ELR (cell line): ENCODE results near the gene MTHFD2.
"Not testable (repeated sequence)": the region's sequence is repeated elsewhere in the genome, so short reads cannot be mapped to it uniquely, and the experiment has no call there.

ENCODE experiments used
- DNase-seq: peaks from one replicate; pipeline ENCODE4 v3.0.0-alpha.2; 2015; ENCODE audit warnings: low read depth

Gene MTHFD2

GRCh38 chr2:74229865-74230264 is 31.4 kb downstream of the MTHFD2 start:
- DNase-seq: not testable (repeated sequence)

DNA sequence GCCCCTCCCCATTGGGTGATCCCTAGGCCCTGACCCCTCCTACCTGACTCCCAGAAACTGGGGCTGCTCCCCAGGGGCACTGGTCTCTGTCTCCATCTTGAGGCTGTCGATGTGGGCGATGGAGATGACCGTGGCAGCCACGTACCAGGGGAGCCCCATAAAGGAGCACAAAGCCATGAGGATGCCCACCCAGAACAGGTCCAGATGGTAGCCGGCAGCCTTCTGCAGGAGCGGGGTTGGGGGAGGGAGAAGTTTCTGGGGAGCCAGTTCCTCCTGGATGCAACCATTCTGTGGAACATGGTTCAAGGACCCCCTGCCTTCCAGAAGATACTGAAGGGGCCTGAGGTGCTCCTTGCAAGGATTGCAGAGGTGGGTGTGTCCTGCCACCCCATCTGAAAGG is 34.0 kb downstream of the MTHFD2 start:
- DNase-seq: no peak

DNA sequence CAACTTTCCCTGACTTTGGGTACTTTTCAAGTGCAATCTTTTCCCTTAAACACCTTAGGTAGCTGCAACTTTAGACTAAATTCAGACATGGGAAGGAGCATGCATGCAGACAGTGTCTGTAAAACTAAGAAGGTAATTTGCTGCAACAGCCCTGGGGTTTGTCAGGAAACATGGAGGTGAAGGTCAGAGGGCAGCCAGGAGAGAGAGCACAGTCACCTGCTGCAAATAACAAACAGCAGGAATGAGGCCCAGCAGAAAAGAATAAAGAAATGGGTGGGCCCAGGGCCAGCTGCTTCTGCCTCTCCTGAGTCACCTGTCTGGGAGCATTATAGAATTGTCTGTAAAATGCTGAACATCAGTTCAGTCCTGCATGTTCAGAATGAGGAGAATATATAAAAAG is 35.2 kb downstream of the MTHFD2 start:
- no peak for DNase-seq

DNA sequence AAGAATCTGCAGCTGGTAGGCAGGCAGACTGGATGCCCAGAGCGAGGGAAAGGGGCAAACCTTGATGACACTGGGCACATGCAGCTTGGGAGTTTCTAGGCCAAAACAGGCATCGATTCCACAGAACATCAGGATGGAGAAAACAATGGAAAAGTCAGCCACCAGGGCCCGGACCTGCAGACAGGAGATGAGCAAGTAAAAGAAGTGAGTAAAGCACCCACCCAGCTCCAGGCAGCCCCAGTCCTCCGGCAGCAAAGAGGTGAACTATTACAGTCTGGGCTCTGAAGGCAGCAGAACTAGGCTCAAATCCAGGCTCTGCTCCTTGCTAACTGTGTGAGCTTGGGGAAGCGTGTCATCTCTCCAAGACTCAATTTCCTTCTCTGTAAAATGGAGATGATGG is 36.6 kb downstream of the MTHFD2 start:
- no peak for DNase-seq

GRCh38 chr2:74238879-74239278 is 40.5 kb downstream of the MTHFD2 start:
- peak; percentile 64 for DNase-seq

- DNase-seq: no peak
These were observed 40.9 kb downstream of the MTHFD2 start for GRCh38 chr2:74239346-74239745.

GRCh38 chr2:74242354-74243071 is 44.1 kb downstream of the MTHFD2 start:
- DNase-seq: no peak

DNA sequence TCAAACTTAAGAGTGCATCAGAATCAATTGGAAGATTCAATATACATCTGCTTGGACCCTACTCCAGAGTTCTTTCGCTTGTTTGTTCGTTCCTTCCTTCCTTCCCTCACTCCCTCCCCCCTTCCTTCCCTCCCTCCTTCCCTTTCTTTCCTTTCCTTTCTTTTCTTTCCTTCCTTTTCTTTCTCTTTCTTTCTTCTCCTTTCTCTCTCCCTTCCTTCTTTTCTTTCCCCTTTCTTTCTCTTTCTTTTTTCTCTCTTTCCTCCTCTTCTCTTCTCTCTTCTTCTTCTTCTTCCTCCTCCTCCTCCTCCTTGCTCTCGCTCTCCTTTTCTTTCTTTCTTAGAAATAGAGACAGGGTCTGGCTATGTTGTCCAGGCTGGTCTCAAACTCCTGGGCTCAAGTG is 45.9 kb downstream of the MTHFD2 start:
- no peak for DNase-seq

GRCh38 chr2:74246496-74247195 is 48.2 kb downstream of the MTHFD2 start:
- no peak for DNase-seq

GRCh38 chr2:74249406-74250122 is 51.1 kb downstream of the MTHFD2 start:
- DNase-seq: no peak

DNA sequence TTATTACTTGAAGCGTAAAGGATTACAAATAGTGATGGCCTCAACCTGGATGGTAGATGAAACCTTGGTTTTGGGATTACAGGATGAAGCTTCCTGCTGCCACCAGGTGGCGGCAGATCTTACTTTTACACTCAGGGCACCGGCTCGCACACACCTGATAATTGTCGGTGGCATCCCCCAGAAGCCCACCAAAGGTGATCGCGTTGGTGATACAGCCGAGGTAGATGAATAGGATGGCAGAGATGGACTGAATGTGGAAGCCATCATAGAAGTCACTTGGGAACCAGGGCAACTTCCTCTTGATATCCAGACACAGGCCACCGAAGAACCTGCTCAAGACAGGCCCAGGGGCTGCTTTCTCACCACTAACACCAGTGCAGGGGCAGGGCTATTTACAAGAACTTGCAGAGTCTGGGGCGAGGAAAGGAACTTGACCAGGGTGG is 51.8 kb downstream of the MTHFD2 start:
- peak; percentile 61 for DNase-seq

- no peak for DNase-seq
These were observed 53.6 kb downstream of the MTHFD2 start for GRCh38 chr2:74252036-74252435.

- DNase-seq: no peak
These were observed 54.4 kb downstream of the MTHFD2 start for GRCh38 chr2:74252862-74253261.

DNA sequence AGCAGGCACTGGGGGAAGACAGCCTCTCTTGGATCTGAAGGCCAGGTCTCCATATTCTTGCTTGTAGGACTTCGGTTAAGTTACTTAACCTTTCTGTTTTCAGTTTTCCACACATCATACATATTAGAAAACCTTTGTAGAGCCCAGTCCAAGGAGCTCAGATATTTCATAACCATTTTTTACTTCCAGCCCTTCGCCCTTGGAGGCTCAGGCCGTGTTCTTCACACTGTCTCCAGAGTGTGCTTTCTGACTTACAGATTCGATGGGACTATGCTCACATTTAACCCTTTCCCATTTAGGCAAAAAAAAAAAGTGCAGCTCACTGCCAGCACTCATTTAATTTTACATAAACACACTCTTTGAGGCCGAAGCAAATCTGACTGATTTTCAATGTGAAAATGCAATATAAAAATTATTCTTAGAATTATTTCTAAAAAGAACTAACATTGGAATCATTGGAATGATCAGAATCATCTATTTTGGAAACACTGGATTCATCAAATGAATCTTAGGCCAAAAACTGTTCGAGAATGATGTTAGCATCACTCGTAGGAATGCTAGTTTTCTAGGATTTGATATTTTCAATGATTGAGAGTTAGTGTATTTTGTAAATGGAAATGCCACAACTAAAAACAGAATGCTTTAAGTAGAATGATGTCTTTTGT is 55.0 kb downstream of the MTHFD2 start:
- DNase-seq: no peak

GRCh38 chr2:74253971-74254310 is 55.5 kb downstream of the MTHFD2 start:
- DNase-seq: no peak

- DNase-seq: no peak
These were observed 57.3 kb downstream of the MTHFD2 start for GRCh38 chr2:74255660-74256213.

DNA sequence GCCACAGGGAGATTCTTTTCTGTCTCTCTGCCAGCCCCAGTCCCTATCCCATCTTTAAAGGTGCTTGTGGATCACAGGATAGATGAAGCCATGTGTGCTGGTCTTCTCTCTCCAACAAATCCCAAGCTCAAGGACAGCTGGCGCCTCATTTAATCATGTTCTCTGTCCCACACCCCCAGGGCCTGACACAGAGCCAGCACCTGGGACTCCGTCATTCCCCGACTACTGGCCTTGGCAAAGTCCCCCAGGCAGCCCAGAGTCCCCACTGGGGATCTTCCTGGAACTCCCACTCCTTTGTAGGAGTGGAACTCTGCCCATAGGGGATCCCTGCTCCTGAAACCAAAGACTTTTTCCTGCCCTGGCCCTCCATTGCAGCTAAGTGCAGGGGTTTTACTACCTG is 60.8 kb downstream of the MTHFD2 start:
- DNase-seq: no peak

- no peak for DNase-seq
These were observed 61.3 kb downstream of the MTHFD2 start for GRCh38 chr2:74259733-74260132.

DNA sequence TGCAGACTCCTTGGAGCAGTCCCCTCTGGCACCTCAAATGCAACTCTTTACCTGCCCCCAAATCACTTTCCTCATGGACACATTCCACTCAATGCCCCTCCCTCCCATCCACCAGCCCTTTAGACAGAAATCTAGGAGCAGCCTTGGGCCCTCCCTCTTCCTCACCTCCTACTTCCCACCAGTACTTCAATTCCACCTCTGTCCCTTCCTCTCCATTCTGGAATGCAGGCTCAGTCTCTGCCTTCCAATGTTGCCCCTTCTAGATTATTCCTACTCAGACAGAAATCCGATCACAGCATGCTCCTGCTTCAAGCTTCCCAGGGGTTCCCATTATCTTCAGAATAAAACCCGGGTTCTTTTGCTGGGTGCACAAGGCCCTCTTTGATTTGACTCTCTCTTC is 62.1 kb downstream of the MTHFD2 start:
- no peak for DNase-seq

- DNase-seq: peak; percentile 54
These were observed 62.9 kb downstream of the MTHFD2 start for GRCh38 chr2:74261204-74261864.

DNA sequence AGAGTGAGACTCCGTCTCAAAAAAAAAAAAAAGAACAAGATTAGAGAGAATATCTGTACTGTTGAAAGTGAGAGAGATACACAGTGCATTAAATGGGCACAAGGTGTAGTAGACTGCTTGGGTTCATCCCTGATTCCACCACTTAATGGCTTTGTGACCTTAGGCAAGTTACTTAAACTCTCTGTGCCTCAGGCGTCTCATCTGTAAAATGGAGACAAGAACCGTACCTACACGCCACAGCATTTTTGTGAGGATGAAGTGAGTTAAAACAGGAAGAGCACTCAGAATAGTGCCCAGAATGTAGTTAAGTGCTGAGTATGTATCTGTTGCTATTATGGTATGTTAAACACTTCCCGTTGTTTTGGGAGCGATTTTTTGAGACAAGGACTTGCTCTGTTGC is 64.3 kb downstream of the MTHFD2 start:
- no peak for DNase-seq

DNA sequence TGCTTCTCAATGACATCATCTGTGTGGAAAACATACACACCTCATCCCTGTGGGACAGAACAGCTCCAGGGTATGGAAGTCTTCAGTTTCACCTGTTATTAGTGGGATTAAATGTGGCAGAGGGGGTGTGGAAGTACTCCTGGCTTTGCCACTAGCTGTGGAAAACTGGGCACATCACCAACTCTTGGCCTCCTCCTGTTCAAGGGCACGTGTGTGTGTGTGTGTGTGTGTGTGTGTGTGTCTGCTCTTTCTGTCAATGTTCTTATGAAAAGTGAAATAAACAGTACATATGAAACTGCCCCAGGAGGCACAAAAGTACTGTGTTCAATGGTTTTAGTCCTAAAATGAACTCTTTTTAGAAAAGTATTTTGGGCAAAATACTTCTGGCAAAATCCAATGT is 65.9 kb downstream of the MTHFD2 start:
- no peak for DNase-seq
